ENCODE data around the gene POR.
"Not testable (repeated sequence)": the region's sequence is repeated elsewhere in the genome, so short reads cannot be mapped to it uniquely, and the experiment has no call there.

- not testable (repeated sequence) for TF ChIP-seq CTCF (IDR thresholded peaks at IDR 0.05; ENCODE audit: low read depth, low read length); EZH2phosphoT487 (IDR thresholded peaks at IDR 0.05; ENCODE audit: low read depth)
Measured at GRCh38 chr7:76018520-76018919, 103.6 kb downstream of the POR start.
